Mesendoderm (in vitro differentiated cells): ENCODE results near the gene TRIM73.
"Not testable (repeated sequence)": the region's sequence is repeated elsewhere in the genome, so short reads cannot be mapped to it uniquely, and the experiment has no call there.

Source experiments
- DNase-seq: peaks from one replicate; pipeline ENCODE4 v3.0.0; 2013
- H2AK5ac ChIP-seq: 2 replicates; pipeline ENCODE4 v1.6.1; 2013; ENCODE audit warnings: low read length, inconsistent platforms
- H2BK120ac ChIP-seq: 2 replicates; pipeline ENCODE4 v1.6.1; 2013; ENCODE audit warnings: low read depth, mild to moderate bottlenecking, low read length, moderate library complexity, mixed read lengths
- H2BK15ac ChIP-seq: replicated peaks from 2 replicates; pipeline ENCODE4 v1.6.1; 2013; ENCODE audit warnings: low read depth, mild to moderate bottlenecking, moderate library complexity
- H2BK5ac ChIP-seq: 2 replicates; pipeline ENCODE4 v1.6.1; 2013; ENCODE audit warnings: low read length, inconsistent platforms
- H3K18ac ChIP-seq: 2 replicates; pipeline ENCODE4 v1.6.1; 2013; ENCODE audit warnings: mild to moderate bottlenecking, low read length, mixed read lengths
- H3K23ac ChIP-seq: one replicate; pipeline ENCODE4 v1.6.1; 2013; ENCODE audit warnings: low read length
- H3K27ac ChIP-seq: 2 replicates; pipeline ENCODE4 v1.5.1; 2013; ENCODE audit warnings: low read depth, mild to moderate bottlenecking, inconsistent platforms, low read length, moderate library complexity
- H3K27me3 ChIP-seq: 2 replicates; pipeline ENCODE4 v1.6.1; 2013; ENCODE audit warnings: low read length, control low read depth, mild to moderate bottlenecking, inconsistent platforms; ENCODE audit not compliant: insufficient read depth, poor library complexity
- H3K36me3 ChIP-seq: 2 replicates; pipeline ENCODE4 v1.6.1; 2013; ENCODE audit warnings: low read length, inconsistent platforms; ENCODE audit not compliant: control insufficient read depth, insufficient read depth
- H3K4ac ChIP-seq: one replicate; pipeline ENCODE4 v1.6.1; 2013; ENCODE audit warnings: low read depth, mild to moderate bottlenecking, low read length, moderate library complexity
- H3K4me1 ChIP-seq: 2 replicates; pipeline ENCODE4 v1.6.1; 2013; ENCODE audit warnings: low read depth, low read length, inconsistent platforms; ENCODE audit not compliant: control insufficient read depth
- H3K4me2 ChIP-seq: 2 replicates; pipeline ENCODE4 v1.6.1; 2013; ENCODE audit warnings: low read length
- H3K4me3 ChIP-seq: 2 replicates; pipeline ENCODE4 v1.5.1; 2013; ENCODE audit warnings: mild to moderate bottlenecking, low read length
- H3K56ac ChIP-seq: one replicate; pipeline ENCODE4 v1.6.1; 2013; ENCODE audit warnings: low read length
- H3K79me1 ChIP-seq: 2 replicates; pipeline ENCODE4 v1.6.1; 2013; ENCODE audit warnings: low read length, inconsistent platforms
- H3K79me2 ChIP-seq: 2 replicates; pipeline ENCODE4 v1.6.1; 2013; ENCODE audit warnings: mild to moderate bottlenecking, low read length; ENCODE audit not compliant: control insufficient read depth, insufficient read depth
- H3K9ac ChIP-seq: 2 replicates; pipeline ENCODE4 v1.6.1; 2013; ENCODE audit warnings: low read length, inconsistent platforms
- H4K5ac ChIP-seq: one replicate; pipeline ENCODE4 v1.6.1; 2013; ENCODE audit warnings: low read length
- H4K8ac ChIP-seq: one replicate; pipeline ENCODE4 v1.6.1; 2013; ENCODE audit warnings: low read depth, mild to moderate bottlenecking, control low read depth, low read length, moderate library complexity
- WGBS: extraction: QIAGEN DNeasy Blood & Tissue Kit; methylation state at CpG from one replicate; pipeline ENCODE4 v1.1.7; 2013; ENCODE audit warnings: low lambda C conversion rate, missing lambda C conversion rate; ENCODE audit not compliant: insufficient coverage; ENCODE audit errors: extremely low coverage; 5-methylcytosine and 5-hydroxymethylcytosine counted together

TRIM73 gene

DNA sequence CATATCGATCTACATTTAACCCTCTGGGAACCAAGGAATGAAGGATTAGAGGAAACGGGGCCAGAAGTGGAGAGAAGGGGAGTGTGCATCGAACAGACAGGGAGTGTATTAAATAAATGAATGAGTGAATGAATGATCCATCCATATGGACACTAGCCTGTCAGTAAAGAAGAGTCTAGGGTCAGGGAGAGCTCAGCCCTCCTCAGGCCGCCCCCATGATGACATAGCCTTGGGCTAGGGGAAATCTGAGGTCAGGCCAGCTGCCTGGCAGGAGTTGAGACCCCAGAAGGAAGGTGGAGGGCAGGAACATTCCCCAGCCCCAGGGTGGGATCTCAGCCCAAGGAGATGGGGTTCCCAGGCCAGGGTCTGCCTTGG, 21.3 kb upstream of the TRIM73 start:
- not testable (repeated sequence) for H3K79me2 ChIP-seq, H3K4me1 ChIP-seq, H4K8ac ChIP-seq, H3K23ac ChIP-seq, H4K5ac ChIP-seq, H3K18ac ChIP-seq, H2BK5ac ChIP-seq, H3K4ac ChIP-seq, H2AK5ac ChIP-seq, H3K79me1 ChIP-seq, H3K4me2 ChIP-seq, H3K4me3 ChIP-seq, H3K27me3 ChIP-seq, H3K27ac ChIP-seq, H3K56ac ChIP-seq, H2BK15ac ChIP-seq, DNase-seq, H3K9ac ChIP-seq, H3K36me3 ChIP-seq, H2BK120ac ChIP-seq
- WGBS = no CpG with 5 or more reads among the region's 4 CpGs

DNA sequence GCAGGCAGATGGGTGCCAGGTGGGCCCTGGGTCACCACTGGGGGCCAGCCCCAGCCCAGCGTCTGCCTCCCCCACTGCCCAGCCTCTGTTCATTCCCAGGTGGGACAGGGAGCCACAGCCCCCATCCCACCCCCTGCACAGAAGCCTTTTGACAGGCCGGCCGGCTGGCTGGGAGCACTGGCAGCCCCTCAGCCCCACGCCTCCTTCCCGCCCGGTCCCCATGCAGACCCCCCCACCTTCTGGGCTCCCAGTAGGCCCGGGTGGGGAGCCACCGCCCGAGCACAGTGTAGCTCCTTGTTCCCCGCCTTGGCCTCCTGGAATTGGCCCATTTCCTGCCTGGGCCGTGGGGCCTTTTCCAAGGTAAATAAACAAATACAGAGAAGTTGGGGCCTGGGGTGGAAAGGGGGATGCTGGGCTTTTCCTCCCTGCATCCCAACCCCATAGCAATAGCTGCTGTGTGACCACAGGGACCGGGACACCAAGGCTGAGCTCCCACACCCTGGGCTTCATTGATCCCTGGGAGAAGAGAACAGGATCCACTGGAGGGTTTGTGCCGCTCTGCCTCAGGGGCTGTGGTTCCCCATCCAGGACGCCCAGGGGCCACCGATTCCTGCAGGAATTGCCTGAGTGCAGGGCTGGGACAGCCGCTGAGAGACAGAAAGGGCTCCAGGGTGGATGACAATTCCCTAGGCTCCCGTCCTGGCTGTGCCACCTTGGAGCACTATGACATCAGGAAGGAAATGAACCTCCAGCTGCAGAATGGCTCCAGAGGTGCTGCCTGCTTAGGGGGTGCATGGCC, 20.7 kb upstream of the TRIM73 start:
- H3K9ac ChIP-seq, H4K8ac ChIP-seq, H3K79me1 ChIP-seq, H2BK15ac ChIP-seq, H3K4me1 ChIP-seq, H3K4me2 ChIP-seq, H3K4ac ChIP-seq, H2BK5ac ChIP-seq, DNase-seq, H3K56ac ChIP-seq, H2BK120ac ChIP-seq, H4K5ac ChIP-seq, H3K4me3 ChIP-seq, H3K18ac ChIP-seq, H3K79me2 ChIP-seq, H3K27me3 ChIP-seq, H3K23ac ChIP-seq, H3K27ac ChIP-seq, H2AK5ac ChIP-seq, H3K36me3 ChIP-seq: not testable (repeated sequence)
- no CpG with 5 or more reads among the region's 17 CpGs for WGBS

DNA sequence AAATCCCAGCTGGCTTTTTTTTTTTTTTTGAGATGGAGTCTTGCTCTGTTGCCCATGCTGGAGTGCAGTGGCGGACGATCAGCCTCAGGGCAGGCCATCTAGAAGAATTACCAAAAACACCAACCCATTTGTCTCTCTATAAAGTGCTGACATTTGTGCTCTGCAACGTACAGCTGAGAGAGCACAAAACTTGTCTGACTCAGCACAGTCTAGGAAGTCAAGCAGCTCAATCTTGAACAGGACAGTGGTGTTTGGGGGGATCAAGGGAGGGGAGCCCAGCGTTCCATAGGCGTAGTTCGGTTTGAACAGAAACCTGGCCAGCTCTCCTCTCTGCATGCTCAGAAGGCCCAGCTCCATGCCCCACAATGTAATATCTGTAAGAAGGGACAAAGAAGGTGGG, 2.2 kb upstream of the TRIM73 start:
- H3K4me3 ChIP-seq, H2BK120ac ChIP-seq, H3K4me2 ChIP-seq, H2BK5ac ChIP-seq, H2BK15ac ChIP-seq, H3K23ac ChIP-seq, H3K27ac ChIP-seq, H2AK5ac ChIP-seq, DNase-seq, H3K4ac ChIP-seq, H4K8ac ChIP-seq, H3K9ac ChIP-seq, H3K56ac ChIP-seq, H3K79me2 ChIP-seq, H3K36me3 ChIP-seq, H4K5ac ChIP-seq, H3K4me1 ChIP-seq, H3K27me3 ChIP-seq, H3K18ac ChIP-seq, H3K79me1 ChIP-seq: not testable (repeated sequence)
- no CpG with 5 or more reads among the region's 6 CpGs for WGBS

DNA sequence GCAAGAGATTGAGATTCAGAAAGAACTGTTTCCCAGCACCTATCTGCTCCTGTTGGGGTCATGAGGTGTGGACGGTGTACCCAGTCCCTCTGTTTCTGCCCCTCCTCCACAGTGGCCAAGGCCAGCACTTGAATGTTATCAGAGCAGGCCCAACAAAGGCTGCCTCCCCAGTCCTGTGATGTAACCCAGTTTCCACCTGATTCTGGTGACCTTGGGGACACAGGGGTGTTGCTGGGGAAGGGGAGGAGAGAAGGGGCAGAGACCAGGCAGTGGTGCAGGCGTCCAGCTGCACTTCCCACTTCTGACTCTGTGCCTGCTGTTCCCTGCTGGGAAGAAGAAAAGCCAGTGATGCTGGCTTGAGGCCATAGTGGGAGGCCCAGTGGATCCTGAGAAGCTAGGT, 2.4 kb downstream of the TRIM73 start:
- not testable (repeated sequence) for H3K4ac ChIP-seq, H3K36me3 ChIP-seq, H3K27ac ChIP-seq, H3K4me2 ChIP-seq, H2BK5ac ChIP-seq, H3K9ac ChIP-seq, H3K4me3 ChIP-seq, H3K79me1 ChIP-seq, H3K23ac ChIP-seq, H2BK120ac ChIP-seq, DNase-seq, H4K8ac ChIP-seq, H2BK15ac ChIP-seq, H3K79me2 ChIP-seq, H4K5ac ChIP-seq, H3K56ac ChIP-seq, H3K18ac ChIP-seq, H3K4me1 ChIP-seq, H2AK5ac ChIP-seq, H3K27me3 ChIP-seq
- no CpG with 5 or more reads among the region's 2 CpGs for WGBS

DNA sequence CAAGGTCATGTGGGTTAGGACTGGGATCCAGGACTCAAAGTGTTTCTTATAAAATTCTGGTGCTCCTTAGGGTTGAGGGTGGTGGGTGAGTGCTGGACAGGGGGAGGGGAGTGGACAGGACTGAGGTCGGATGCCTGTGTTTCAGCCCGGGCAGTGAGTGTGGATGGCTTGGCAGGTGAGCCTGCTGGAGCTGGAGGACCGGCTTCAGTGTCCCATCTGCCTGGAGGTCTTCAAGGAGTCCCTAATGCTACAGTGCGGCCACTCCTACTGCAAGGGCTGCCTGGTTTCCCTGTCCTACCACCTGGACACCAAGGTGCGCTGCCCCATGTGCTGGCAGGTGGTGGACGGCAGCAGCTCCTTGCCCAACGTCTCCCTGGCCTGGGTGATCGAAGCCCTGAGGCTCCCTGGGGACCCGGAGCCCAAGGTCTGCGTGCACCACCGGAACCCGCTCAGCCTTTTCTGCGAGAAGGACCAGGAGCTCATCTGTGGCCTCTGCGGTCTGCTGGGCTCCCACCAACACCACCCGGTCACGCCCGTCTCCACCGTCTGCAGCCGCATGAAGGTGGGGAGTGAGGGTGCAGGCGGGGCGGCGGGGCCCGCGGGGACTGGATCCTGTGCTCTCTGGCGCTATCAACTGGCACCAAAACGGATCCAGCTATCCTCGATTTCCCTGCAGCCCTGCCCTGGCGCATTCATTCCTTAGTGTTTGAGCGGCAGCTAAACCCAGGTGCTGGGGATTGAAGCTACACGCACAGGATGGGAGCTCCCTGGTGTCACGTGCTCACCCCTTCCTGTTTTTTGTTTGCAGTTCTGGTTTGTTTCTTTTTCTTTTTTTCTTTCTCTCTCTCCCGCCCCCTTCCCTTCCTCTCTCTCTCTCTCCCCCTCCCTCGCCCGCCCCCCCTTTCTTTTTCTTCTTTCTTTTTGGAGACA, 3.6 kb downstream of the TRIM73 start:
- not testable (repeated sequence) for H3K4me1 ChIP-seq

More for the DNA sequence above, 3.6 kb downstream of the TRIM73 start:
- not testable (repeated sequence) for H2BK15ac ChIP-seq, H3K36me3 ChIP-seq, H3K56ac ChIP-seq, H4K5ac ChIP-seq, H3K79me2 ChIP-seq, H4K8ac ChIP-seq, H3K27ac ChIP-seq, H3K27me3 ChIP-seq, H2BK120ac ChIP-seq, H3K4me2 ChIP-seq, H2AK5ac ChIP-seq, H3K23ac ChIP-seq, H3K9ac ChIP-seq, H3K4ac ChIP-seq, H3K79me1 ChIP-seq, H3K18ac ChIP-seq, H3K4me3 ChIP-seq, H2BK5ac ChIP-seq, DNase-seq
- WGBS = no CpG with 5 or more reads among the region's 34 CpGs
